RWPE2 (cell line): ENCODE measurements around the gene POM121.
"Not testable (repeated sequence)": the region's sequence is repeated elsewhere in the genome, so short reads cannot be mapped to it uniquely, and the experiment has no call there.

Experiments
- ATAC-seq: fragments of 200-7000 bp; cut with Tn5 transposase; 3 replicates; pipeline ENCODE4 v1.9.1; 2021; ENCODE audit warnings: low read depth
- DNase-seq: peaks from one replicate; pipeline ENCODE4 v3.0.0-alpha.2; 2020; ENCODE audit warnings: low spot score
- H3K27ac ChIP-seq: fragments of 450-650 bp; 2 replicates; pipeline ENCODE4 v1.5.1; 2017; ENCODE audit warnings: mild to moderate bottlenecking; ENCODE audit not compliant: poor library complexity, severe bottlenecking
- H3K27me3 ChIP-seq: fragments of 250-450 bp; sonication (Bioruptor Pico); 2 replicates; pipeline ENCODE4 v1.5.1; 2021; ENCODE audit warnings: mild to moderate bottlenecking, moderate library complexity; ENCODE audit not compliant: insufficient read depth, poor library complexity, severe bottlenecking
- H3K36me3 ChIP-seq: fragments of 250-450 bp; sonication (Bioruptor Pico); 2 replicates; pipeline ENCODE4 v1.5.1; 2020; ENCODE audit warnings: low read depth, mild to moderate bottlenecking, moderate library complexity
- H3K4me1 ChIP-seq: fragments of 250-450 bp; sonication (Bioruptor Pico); 2 replicates; pipeline ENCODE4 v1.5.1; 2021; ENCODE audit warnings: mild to moderate bottlenecking, moderate library complexity; ENCODE audit not compliant: insufficient read depth, poor library complexity, severe bottlenecking
- H3K4me3 ChIP-seq: fragments of 250-450 bp; sonication (Bioruptor Pico); 2 replicates; pipeline ENCODE4 v1.5.1; 2021; ENCODE audit warnings: mild to moderate bottlenecking, moderate library complexity; ENCODE audit not compliant: severe bottlenecking
- H3K9me3 ChIP-seq: fragments of 250-450 bp; sonication (Bioruptor Pico); 2 replicates; pipeline ENCODE4 v1.5.1; 2021; ENCODE audit warnings: mild to moderate bottlenecking, moderate library complexity; ENCODE audit not compliant: severe bottlenecking

POM121 gene

GRCh38 chr7:72942956-72943355 lies 18.1 kb downstream of the POM121 start:
- not testable (repeated sequence) for H3K4me1 ChIP-seq, H3K4me3 ChIP-seq, DNase-seq, H3K27me3 ChIP-seq, ATAC-seq, H3K27ac ChIP-seq, H3K9me3 ChIP-seq
- peaks cover 14% of the 10 kb centered on the region for H3K36me3 ChIP-seq

DNA sequence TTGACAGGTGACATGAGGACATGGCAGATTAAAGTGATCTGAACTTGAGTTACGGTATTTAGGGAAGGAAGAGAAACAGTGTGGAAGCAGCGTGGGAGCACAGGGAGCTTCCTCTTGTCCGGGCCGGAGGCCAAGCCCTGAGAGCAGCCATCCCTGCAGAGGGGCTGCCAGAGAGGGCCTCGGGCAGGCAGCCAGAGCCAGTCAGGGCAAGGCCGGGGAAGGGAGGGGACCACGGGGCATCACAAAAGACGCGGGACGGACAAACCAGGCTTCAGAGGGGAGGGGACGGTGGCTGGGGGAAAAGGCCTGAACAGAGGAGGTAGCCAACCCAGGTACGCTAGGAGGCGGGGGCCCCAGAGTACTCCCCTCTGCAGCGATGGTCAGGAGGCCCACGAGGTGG lies 20.0 kb downstream of the POM121 start:
- H3K9me3 ChIP-seq, ATAC-seq, H3K4me3 ChIP-seq, H3K27me3 ChIP-seq, DNase-seq, H3K4me1 ChIP-seq, H3K27ac ChIP-seq, H3K36me3 ChIP-seq: not testable (repeated sequence)

GRCh38 chr7:72945597-72945996 lies 20.7 kb downstream of the POM121 start:
- H3K36me3 ChIP-seq, H3K4me1 ChIP-seq, ATAC-seq, H3K27ac ChIP-seq, H3K4me3 ChIP-seq, H3K27me3 ChIP-seq, H3K9me3 ChIP-seq, DNase-seq: not testable (repeated sequence)

- ATAC-seq, result peak; percentile 15; the same call in 1 of the 3 replicates
- not testable (repeated sequence) for H3K9me3 ChIP-seq, DNase-seq
Observed at GRCh38 chr7:72946130-72946745, 21.3 kb downstream of the POM121 start.

DNA sequence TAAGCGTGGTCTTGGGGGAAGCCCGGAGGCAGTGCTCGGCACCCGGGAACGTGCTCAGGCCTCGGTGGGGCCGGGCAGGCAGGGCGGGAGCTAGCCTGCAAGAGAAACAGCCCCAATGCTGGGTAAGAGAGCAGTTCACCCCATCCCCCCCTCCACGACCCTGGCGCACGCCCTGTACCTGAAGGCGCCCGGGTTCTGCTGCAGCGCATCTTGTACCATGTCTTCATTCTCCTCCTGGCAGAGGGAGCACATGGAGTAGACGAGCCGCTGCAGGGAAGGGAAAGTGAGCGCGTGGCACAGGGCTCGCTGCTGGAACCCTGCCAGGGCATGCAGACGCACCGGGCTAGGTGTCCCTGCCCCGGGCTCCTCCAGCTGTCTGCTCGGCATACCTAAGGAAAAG lies 23.8 kb downstream of the POM121 start:
- not testable (repeated sequence) for H3K9me3 ChIP-seq, H3K4me3 ChIP-seq, H3K27me3 ChIP-seq, H3K4me1 ChIP-seq, H3K36me3 ChIP-seq, ATAC-seq, DNase-seq, H3K27ac ChIP-seq

More at GRCh38 chr7:72946130-72946745, 21.3 kb downstream of the POM121 start:
- not testable (repeated sequence) for H3K4me1 ChIP-seq, H3K27me3 ChIP-seq, H3K36me3 ChIP-seq, H3K4me3 ChIP-seq, H3K27ac ChIP-seq

GRCh38 chr7:72949276-72949675 lies 24.4 kb downstream of the POM121 start:
- H3K27me3 ChIP-seq, result not testable (repeated sequence)

GRCh38 chr7:72949686-72950085 lies 24.8 kb downstream of the POM121 start:
- not testable (repeated sequence) for DNase-seq, H3K27me3 ChIP-seq

More at GRCh38 chr7:72949276-72949675, 24.4 kb downstream of the POM121 start:
- H3K36me3 ChIP-seq, H3K4me1 ChIP-seq, H3K4me3 ChIP-seq, H3K27ac ChIP-seq, H3K9me3 ChIP-seq, DNase-seq, ATAC-seq: not testable (repeated sequence)

DNA sequence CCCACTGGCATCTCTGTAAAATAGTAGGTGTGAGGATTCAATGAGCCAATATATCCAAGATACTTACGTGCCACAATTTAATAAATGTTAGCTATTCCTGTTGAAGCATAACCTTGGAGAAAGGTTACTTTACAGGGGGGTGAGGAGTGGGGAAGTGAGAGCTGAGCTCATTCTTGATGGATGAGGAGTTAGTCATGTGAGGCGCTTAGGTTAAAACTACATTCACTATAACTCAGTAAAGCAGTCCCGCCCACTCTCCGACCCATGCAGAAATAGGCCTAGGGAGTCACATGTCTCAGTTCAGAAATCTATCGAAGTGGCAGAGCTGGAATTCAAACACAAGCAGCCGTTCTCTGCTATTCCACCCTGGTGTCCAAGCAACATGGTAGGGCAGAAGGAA lies 25.5 kb downstream of the POM121 start:
- H3K4me1 ChIP-seq, H3K36me3 ChIP-seq, H3K9me3 ChIP-seq, ATAC-seq, DNase-seq, H3K27me3 ChIP-seq, H3K4me3 ChIP-seq, H3K27ac ChIP-seq: not testable (repeated sequence)

More at GRCh38 chr7:72949686-72950085, 24.8 kb downstream of the POM121 start:
- not testable (repeated sequence) for H3K27ac ChIP-seq, ATAC-seq, H3K9me3 ChIP-seq, H3K36me3 ChIP-seq, H3K4me3 ChIP-seq, H3K4me1 ChIP-seq

GRCh38 chr7:72953901-72954562 lies 29.1 kb downstream of the POM121 start:
- H3K27me3 ChIP-seq, H3K36me3 ChIP-seq, DNase-seq, H3K4me3 ChIP-seq, H3K27ac ChIP-seq, H3K9me3 ChIP-seq, H3K4me1 ChIP-seq: not testable (repeated sequence)
- ATAC-seq, result peak; percentile 60

DNA sequence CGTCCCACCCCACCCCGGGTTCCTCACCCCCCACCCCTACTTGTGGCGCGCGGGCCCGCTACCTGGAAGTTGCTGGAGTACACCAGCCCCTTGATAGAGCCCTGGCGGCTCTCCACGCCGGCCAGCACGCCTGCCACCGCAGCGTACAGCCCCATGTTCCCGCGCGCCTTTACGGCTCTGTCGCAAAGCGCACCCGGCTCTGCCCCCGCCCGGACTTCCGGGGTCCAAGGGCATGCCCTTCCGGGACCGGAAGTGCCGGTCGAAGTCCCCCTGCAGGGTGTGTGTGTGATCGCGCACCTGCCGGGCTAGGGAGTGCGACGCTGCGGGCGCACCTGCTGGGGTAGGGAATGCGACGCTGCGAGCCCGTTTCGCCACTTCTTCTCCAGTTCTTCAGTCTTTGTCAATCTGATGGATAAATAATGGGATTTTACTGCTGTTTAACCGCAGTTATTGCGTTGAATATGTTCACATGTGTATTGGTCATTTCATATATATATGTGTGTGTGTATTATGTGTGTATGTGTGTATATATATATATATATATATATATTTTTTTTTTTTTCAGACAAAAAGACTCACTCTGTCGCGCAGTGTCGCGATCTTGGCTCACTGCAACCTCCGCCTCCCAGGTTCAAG lies 29.8 kb downstream of the POM121 start:
- H3K9me3 ChIP-seq, H3K4me1 ChIP-seq, DNase-seq, H3K27me3 ChIP-seq, H3K36me3 ChIP-seq, H3K27ac ChIP-seq: not testable (repeated sequence)
- H3K4me3 ChIP-seq, result peak overlapping the region; percentile 17
- ATAC-seq, result peak; percentile 83

- not testable (repeated sequence) for H3K9me3 ChIP-seq, DNase-seq, H3K27me3 ChIP-seq, ATAC-seq, H3K4me3 ChIP-seq, H3K27ac ChIP-seq, H3K36me3 ChIP-seq, H3K4me1 ChIP-seq
Observed at GRCh38 chr7:72960029-72960428, 35.1 kb downstream of the POM121 start.
